Thoracic aorta (tissue), 2 donors: ENCODE measurements around the gene FBN3. TPM values are rescaled to one million over a fixed set of nuclear protein-coding genes. Genes with fewer than 3 reads are reported as not detected.
"Not testable (repeated sequence)": the region's sequence is repeated elsewhere in the genome, so short reads cannot be mapped to it uniquely, and the experiment has no call there.

Experiments used
- ATAC-seq: fragments of 150-250 bp; one replicate; pipeline ENCODE4 v1.8.0; 2017; ENCODE audit warnings: low read depth; ENCODE audit not compliant: insufficient number of reproducible peaks, low FRiP score
- DNase-seq: peaks from one replicate; pipeline ENCODE4 v3.0.0-alpha.2; 2020; ENCODE audit warnings: low spot score
- H3K27ac ChIP-seq, 2 donors: fragments of 200-600 bp; sonication (generic); 1 replicate in 1 of 2; 2 replicates in 1 of 2; pipeline ENCODE4 v1.5.1; 2016; ENCODE audit warnings: mild to moderate bottlenecking in 2 of 2, moderate library complexity in 2 of 2
- H3K27me3 ChIP-seq: fragments of 200-600 bp; sonication (generic); replicated peaks from 2 replicates; pipeline ENCODE4 v1.6.0; 2016; ENCODE audit warnings: mild to moderate bottlenecking; ENCODE audit not compliant: insufficient read depth
- H3K36me3 ChIP-seq: fragments of 200-600 bp; sonication (generic); one replicate; pipeline ENCODE4 v1.5.1; 2016
- H3K4me1 ChIP-seq, 2 donors: fragments of 200-600 bp; sonication (generic); 1 replicate in 1 of 2; 2 replicates in 1 of 2; pipeline versions ENCODE4 v1.5.1 to v1.6.0; 2016; ENCODE audit warnings: low read depth in 2 of 2, mild to moderate bottlenecking in 1 of 2; ENCODE audit not compliant: control insufficient read depth in 1 of 2
- H3K4me3 ChIP-seq: fragments of 200-600 bp; sonication (generic); 2 replicates; pipeline ENCODE4 v1.5.1; 2016; ENCODE audit warnings: mild to moderate bottlenecking
- H3K9me3 ChIP-seq: fragments of 200-600 bp; sonication (generic); 2 replicates; pipeline ENCODE4 v1.5.1; 2016
- total RNA-seq, 2 donors: library from RNA; depleted of rRNA; stranded (reverse); fragments of >200 nt; gene quantifications; one replicate each; pipeline versions ENCODE4 v1.1.0 to v1.2.3, GENCODE V29; 2016
- TF ChIP-seq, protein P1 (sequence below): fragments of 200-600 bp; sonication (generic); IDR thresholded peaks from one replicate; pipeline ENCODE4 v1.5.1; 2019; ENCODE audit warnings: antibody characterized with exemption

Gene FBN3
- total RNA-seq, 2 donors from 2014 or later, result not detected

DNA sequence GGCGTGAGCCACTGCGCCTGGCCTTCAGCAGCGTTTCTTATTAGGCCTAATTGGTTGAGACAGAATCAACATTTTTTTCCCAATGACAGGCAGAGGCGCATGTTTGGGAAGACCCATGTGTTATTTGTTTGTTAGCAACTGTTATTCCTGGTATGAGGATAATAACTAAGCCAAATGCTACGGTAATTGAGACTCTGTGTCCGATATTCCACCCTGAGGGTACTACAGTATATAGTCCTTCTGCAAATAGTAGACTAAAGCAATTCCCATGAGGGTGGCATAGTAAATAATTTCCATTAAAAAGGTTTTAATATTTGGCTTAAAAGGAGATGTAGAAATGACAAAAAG is 115.2 kb downstream of the FBN3 start:
- DNase-seq, result no peak
- H3K9me3 ChIP-seq, result no peaks in the 10 kb centered on the region
- no peaks in the 10 kb centered on the region for H3K27me3 ChIP-seq
- no peaks in the 10 kb centered on the region for H3K36me3 ChIP-seq
- H3K4me3 ChIP-seq, result no peak overlapping the region
- no peak overlapping the region for H3K27ac ChIP-seq
- TF ChIP-seq, protein P1, sequence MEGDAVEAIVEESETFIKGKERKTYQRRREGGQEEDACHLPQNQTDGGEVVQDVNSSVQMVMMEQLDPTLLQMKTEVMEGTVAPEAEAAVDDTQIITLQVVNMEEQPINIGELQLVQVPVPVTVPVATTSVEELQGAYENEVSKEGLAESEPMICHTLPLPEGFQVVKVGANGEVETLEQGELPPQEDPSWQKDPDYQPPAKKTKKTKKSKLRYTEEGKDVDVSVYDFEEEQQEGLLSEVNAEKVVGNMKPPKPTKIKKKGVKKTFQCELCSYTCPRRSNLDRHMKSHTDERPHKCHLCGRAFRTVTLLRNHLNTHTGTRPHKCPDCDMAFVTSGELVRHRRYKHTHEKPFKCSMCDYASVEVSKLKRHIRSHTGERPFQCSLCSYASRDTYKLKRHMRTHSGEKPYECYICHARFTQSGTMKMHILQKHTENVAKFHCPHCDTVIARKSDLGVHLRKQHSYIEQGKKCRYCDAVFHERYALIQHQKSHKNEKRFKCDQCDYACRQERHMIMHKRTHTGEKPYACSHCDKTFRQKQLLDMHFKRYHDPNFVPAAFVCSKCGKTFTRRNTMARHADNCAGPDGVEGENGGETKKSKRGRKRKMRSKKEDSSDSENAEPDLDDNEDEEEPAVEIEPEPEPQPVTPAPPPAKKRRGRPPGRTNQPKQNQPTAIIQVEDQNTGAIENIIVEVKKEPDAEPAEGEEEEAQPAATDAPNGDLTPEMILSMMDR, result no peak
- H3K4me1 ChIP-seq, result no peaks in the 10 kb centered on the region
- ATAC-seq, result no peak

- ATAC-seq, H3K4me3 ChIP-seq, H3K27ac ChIP-seq, H3K4me1 ChIP-seq, H3K9me3 ChIP-seq, H3K36me3 ChIP-seq, H3K27me3 ChIP-seq, DNase-seq: not testable (repeated sequence)
These were observed 115.9 kb downstream of the FBN3 start for GRCh38 chr19:8033287-8034177.

DNA sequence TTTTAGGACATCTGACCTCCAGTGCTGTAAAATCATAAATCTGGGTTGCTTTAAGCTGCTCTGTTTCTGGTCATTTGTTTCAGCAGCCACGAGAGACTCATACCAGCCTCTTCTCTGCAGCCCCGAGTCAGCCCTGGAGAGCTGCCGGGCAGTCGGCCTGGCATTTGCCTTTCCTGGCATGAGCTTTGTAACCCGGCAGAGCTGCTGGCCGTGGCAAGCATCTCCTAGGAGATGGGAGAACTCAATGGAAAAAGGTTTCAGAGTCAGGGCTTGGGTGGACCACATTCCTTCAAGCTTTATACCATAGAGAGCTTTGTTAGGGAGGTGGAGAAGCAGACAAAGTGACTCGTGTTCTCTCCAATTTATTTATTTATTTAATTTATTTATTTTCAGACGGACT is 118.4 kb downstream of the FBN3 start:
- Histone ChIP-seq H3K4me3 (no peak overlapping the region), H3K36me3 (no peaks in the 10 kb centered on the region), H3K27me3 (no peaks in the 10 kb centered on the region), H3K27ac (no peak overlapping the region), H3K9me3 (no peaks in the 10 kb centered on the region), H3K4me1 (no peaks in the 10 kb centered on the region)
- ATAC-seq, result no peak
- TF ChIP-seq, protein P1, result no peak
- no peak for DNase-seq

DNA sequence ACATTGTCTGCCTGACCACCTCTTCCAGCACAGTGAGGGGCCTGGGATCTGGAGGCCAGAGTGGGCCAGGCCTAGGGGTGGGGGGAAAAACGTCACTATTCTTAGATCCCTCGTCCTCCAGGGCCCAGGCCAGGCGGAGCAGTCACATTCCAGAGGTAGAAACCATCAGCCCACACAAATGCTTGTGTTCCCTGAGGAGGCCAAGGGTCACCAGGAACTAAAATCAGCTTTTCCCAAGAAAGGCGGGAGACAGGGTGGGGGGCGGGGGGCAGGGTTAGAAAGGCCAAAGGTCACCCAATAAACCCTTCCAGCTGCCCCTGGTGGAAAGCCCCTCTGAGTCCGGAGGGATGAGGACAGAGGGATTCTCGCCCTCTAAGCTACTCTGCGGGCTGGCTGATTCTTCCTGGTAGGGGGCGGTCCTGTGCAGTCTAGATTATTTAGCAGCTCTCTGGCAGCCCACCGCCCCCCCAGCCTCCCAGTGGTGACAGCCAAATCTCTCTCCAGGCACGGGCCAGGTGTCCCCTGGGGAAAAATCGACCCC is 120.4 kb downstream of the FBN3 start:
- DNase-seq (no peak), ATAC-seq (no peak)
- no peaks in the 10 kb centered on the region for H3K36me3 ChIP-seq
- TF ChIP-seq, protein P1, result no peak
- H3K4me3 ChIP-seq, result no peak overlapping the region
- no peaks in the 10 kb centered on the region for H3K4me1 ChIP-seq
- H3K27me3 ChIP-seq, result no peaks in the 10 kb centered on the region
- H3K9me3 ChIP-seq, result no peaks in the 10 kb centered on the region
- no peak overlapping the region for H3K27ac ChIP-seq

- Histone ChIP-seq H3K36me3 (no peaks in the 10 kb centered on the region), H3K27ac (no peak overlapping the region), H3K4me3 (no peak overlapping the region), H3K27me3 (no peaks in the 10 kb centered on the region), H3K4me1 (no peaks in the 10 kb centered on the region), H3K9me3 (no peaks in the 10 kb centered on the region)
- ATAC-seq (no peak), DNase-seq (no peak)
- TF ChIP-seq, protein P1, result no peak
These were observed 124.1 kb downstream of the FBN3 start for GRCh38 chr19:8025316-8025715.

GRCh38 chr19:8024256-8024655 is 125.1 kb downstream of the FBN3 start:
- ATAC-seq, H3K4me1 ChIP-seq, H3K9me3 ChIP-seq, DNase-seq, H3K27ac ChIP-seq, H3K27me3 ChIP-seq, H3K36me3 ChIP-seq, H3K4me3 ChIP-seq: not testable (repeated sequence)
